Smooth muscle cell (in vitro differentiated cells): ENCODE data around the gene IRF7. TPM values are rescaled to one million over a fixed set of nuclear protein-coding genes. Genes with fewer than 3 reads are reported as not detected.

Source experiments
- DNase-seq: peaks from one replicate; lab custom pipeline; 2025; ENCODE audit not compliant: unreplicated experiment; lab: John Stamatoyannopoulos, UW
- H2AFZ ChIP-seq: fragments of 200-600 bp; sonication (generic); 2 replicates; pipeline ENCODE4 v1.6.0; 2016; ENCODE audit warnings: antibody characterized with exemption, low read depth, mild to moderate bottlenecking
- H3F3A ChIP-seq: fragments of 200-600 bp; sonication (generic); 2 replicates; pipeline ENCODE4 v1.6.0; 2017; ENCODE audit warnings: antibody characterized with exemption, low read depth
- H3K27ac ChIP-seq: fragments of 200-600 bp; sonication (generic); 2 replicates; pipeline ENCODE4 v1.5.1; 2016; ENCODE audit warnings: low read depth, mild to moderate bottlenecking
- H3K27me3 ChIP-seq: fragments of 200-600 bp; sonication (generic); 2 replicates; pipeline ENCODE4 v1.6.1; 2016; ENCODE audit warnings: low read depth, mild to moderate bottlenecking
- H3K36me3 ChIP-seq: fragments of 200-600 bp; sonication (generic); 2 replicates; pipeline ENCODE4 v1.5.1; 2016; ENCODE audit warnings: low read depth
- H3K4me1 ChIP-seq: fragments of 200-600 bp; sonication (generic); 2 replicates; pipeline ENCODE4 v1.5.1; 2016; ENCODE audit warnings: low read depth
- H3K4me2 ChIP-seq: fragments of 200-600 bp; sonication (generic); 2 replicates; pipeline ENCODE4 v1.6.0; 2016; ENCODE audit warnings: mild to moderate bottlenecking
- H3K4me3 ChIP-seq: fragments of 200-600 bp; sonication (generic); 2 replicates; pipeline ENCODE4 v1.5.1; 2016; ENCODE audit warnings: mild to moderate bottlenecking
- H3K79me2 ChIP-seq: fragments of 200-600 bp; sonication (generic); 2 replicates; pipeline ENCODE4 v1.6.0; 2016; ENCODE audit warnings: low read depth, mild to moderate bottlenecking
- H3K9ac ChIP-seq: fragments of 200-600 bp; sonication (generic); 2 replicates; pipeline ENCODE4 v1.6.0; 2016; ENCODE audit warnings: low read depth
- H3K9me3 ChIP-seq: fragments of 200-600 bp; sonication (generic); replicated peaks from 2 replicates; pipeline ENCODE4 v1.5.1; 2016; ENCODE audit warnings: low read depth
- H4K20me1 ChIP-seq: fragments of 200-600 bp; sonication (generic); 2 replicates; pipeline ENCODE4 v1.6.0; 2016; ENCODE audit warnings: low read depth
- WGBS: methylation state at CpG from one replicate; pipeline ENCODE4 v1.1.7; 2016; ENCODE audit warnings: low lambda C conversion rate; 5-methylcytosine and 5-hydroxymethylcytosine counted together
- polyA plus RNA-seq: library from polyadenylated mRNA; unstranded; fragments of >200 nt; fragmentation: Nextera tagmentation; extraction: Ambion mirVana; gene quantifications from 2 replicates; pipeline ENCODE4 v1.2.1, GENCODE V29; 2016
- total RNA-seq: library from RNA; depleted of rRNA; stranded (reverse); fragments of >200 nt; gene quantifications from 2 replicates; pipeline ENCODE4 v1.2.3, GENCODE V29; 2014
- TF ChIP-seq, protein P1 (sequence below): fragments of 200-600 bp; sonication (generic); IDR thresholded peaks from 2 replicates; pipeline ENCODE4 v1.5.1; 2017; ENCODE audit warnings: borderline replicate concordance, mild to moderate bottlenecking, antibody characterized with exemption; ENCODE audit not compliant: insufficient read depth, poor library complexity, severe bottlenecking

The IRF7 gene
- total and polyA plus RNA-seq, 2 experiments from 2014 or later, result 7.1 to 14.3 TPM

DNA sequence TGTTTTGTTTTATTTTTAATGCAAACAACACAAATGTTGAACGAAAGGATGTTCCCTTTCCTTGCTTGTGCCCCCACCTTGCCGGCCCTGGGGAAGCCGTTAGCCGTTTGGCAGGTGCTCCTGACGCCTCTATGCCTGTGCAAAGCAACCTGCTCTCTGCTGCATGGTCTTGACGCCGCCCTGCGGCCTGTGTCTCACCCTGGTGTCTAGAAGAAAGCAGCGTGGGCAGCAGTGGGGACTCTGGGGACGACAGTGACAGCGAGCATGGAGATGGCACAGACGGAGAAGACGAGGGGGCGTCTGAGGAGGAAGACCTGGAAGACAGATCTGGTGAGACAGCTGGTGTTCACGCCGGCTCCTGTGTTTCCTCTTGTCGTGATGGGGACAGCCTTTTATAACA, 34.0 kb downstream of the IRF7 start:
- WGBS, result 87% methylated on average over 17 of the region's 17 CpGs
- TF ChIP-seq, protein P1, sequence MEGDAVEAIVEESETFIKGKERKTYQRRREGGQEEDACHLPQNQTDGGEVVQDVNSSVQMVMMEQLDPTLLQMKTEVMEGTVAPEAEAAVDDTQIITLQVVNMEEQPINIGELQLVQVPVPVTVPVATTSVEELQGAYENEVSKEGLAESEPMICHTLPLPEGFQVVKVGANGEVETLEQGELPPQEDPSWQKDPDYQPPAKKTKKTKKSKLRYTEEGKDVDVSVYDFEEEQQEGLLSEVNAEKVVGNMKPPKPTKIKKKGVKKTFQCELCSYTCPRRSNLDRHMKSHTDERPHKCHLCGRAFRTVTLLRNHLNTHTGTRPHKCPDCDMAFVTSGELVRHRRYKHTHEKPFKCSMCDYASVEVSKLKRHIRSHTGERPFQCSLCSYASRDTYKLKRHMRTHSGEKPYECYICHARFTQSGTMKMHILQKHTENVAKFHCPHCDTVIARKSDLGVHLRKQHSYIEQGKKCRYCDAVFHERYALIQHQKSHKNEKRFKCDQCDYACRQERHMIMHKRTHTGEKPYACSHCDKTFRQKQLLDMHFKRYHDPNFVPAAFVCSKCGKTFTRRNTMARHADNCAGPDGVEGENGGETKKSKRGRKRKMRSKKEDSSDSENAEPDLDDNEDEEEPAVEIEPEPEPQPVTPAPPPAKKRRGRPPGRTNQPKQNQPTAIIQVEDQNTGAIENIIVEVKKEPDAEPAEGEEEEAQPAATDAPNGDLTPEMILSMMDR, result no peak
- DNase-seq, result no peak

DNA sequence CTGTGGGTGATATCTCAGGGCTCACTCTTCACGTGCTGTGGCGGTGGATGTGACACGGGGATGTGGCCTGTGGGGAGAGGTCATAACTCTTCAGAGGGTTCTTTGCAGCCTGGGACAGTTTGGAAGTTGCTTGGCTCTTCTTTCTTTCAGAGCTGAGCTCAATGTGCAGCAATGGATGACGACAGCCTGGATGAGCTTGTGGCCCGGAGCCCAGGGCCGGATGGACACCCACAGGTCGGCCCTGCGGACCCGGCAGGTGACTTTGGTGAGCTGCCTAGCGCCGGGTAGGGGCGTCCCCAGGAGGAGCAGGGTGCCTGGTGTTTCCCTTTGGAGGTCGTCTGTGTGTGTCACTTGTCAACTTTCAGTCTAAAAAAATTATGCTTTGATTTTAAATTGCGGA, 34.4 kb downstream of the IRF7 start:
- 97% methylated on average over 14 of the region's 14 CpGs for WGBS
- DNase-seq, result no peak
- Histone ChIP-seq H3F3A (no peaks in the 10 kb centered on the region), H3K9ac (no peak overlapping the region), H4K20me1 (peaks cover 94% of the 10 kb centered on the region), H3K79me2 (peaks cover 78% of the 10 kb centered on the region), H3K4me3 (no peak overlapping the region), H3K36me3 (no peaks in the 10 kb centered on the region), H3K4me2 (no peak overlapping the region), H3K27ac (no peak overlapping the region), H3K27me3 (no peaks in the 10 kb centered on the region), H2AFZ (no peak overlapping the region), H3K9me3 (no peaks in the 10 kb centered on the region), H3K4me1 (peaks cover 9% of the 10 kb centered on the region)
- TF ChIP-seq, protein P1, result no peak

More for the DNA sequence above, 34.0 kb downstream of the IRF7 start:
- no peaks in the 10 kb centered on the region for H3K36me3 ChIP-seq
- H3K27me3 ChIP-seq, result no peaks in the 10 kb centered on the region
- H3K4me2 ChIP-seq, result no peak overlapping the region
- H3K4me3 ChIP-seq, result no peak overlapping the region
- peaks cover 78% of the 10 kb centered on the region for H3K79me2 ChIP-seq
- H3K27ac ChIP-seq, result no peak overlapping the region
- no peak overlapping the region for H2AFZ ChIP-seq
- no peaks in the 10 kb centered on the region for H3F3A ChIP-seq
- H4K20me1 ChIP-seq, result peaks cover 98% of the 10 kb centered on the region
- H3K4me1 ChIP-seq, result peaks cover 9% of the 10 kb centered on the region
- H3K9me3 ChIP-seq, result no peaks in the 10 kb centered on the region
- H3K9ac ChIP-seq, result no peak overlapping the region

DNA sequence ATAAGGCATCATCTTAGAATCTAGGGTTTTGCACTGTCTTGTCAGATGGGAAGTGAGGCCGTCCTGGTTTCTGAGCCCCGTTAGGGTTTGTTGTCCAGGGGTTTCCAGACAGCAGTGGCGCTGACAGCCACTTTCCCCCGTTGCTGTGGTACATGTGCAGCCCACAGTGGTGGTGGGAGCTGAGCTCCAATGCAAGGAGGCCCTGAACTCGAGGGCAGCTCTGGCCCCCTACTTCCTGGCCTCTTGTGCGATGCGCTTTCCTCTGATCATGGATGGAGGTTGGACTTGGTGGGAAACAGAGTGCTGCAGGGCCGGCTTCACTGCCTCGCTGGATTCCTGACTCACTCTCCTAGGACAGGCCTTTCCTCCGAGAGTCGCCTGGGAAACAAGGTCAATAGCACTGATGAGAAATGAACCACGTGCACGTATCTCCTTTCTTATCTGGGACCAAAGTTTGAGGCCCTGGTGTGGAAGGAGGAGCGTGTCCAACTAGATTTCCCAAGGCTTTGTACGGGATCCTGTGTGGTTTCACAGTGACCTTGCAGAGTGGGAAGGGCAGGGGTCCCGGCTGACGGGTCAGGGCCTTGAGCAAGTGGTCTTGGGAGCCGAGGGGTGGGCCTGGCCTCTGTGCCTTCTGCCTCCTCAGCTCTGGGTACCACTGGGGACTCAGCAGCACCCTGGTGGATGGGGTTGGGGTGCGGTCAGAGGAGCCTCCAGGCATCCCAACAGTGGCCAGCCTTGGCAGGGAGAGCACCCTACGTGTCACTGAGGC, 35.7 kb downstream of the IRF7 start:
- peaks cover 81% of the 10 kb centered on the region for H4K20me1 ChIP-seq

More for the DNA sequence above, 35.7 kb downstream of the IRF7 start:
- Histone ChIP-seq H3K4me2 (no peak overlapping the region), H2AFZ (no peak overlapping the region), H3K79me2 (peaks cover 78% of the 10 kb centered on the region), H3K9me3 (no peaks in the 10 kb centered on the region), H3K27me3 (no peaks in the 10 kb centered on the region), H3K36me3 (no peaks in the 10 kb centered on the region), H3K4me3 (no peak overlapping the region), H3F3A (peaks cover 3% of the 10 kb centered on the region), H3K27ac (no peak overlapping the region), H3K9ac (no peak overlapping the region), H3K4me1 (peaks cover 10% of the 10 kb centered on the region)
- WGBS, result 87% methylated on average over 20 of the region's 20 CpGs
- no peak for DNase-seq
- TF ChIP-seq, protein P1, result no peak
